Left ventricle myocardium inferior (tissue), 1 donor: ENCODE measurements around the gene CIRBP. TPM values are rescaled to one million over a fixed set of nuclear protein-coding genes. Genes with fewer than 3 reads are reported as not detected.

Source experiments
- DNase-seq: peaks from one replicate; pipeline ENCODE4 v3.0.0-alpha.2; 2020
- H3K27ac ChIP-seq: fragments of 200-600 bp; replicated peaks from 2 replicates; pipeline ENCODE4 v1.8.0; 2021
- H3K27me3 ChIP-seq: fragments of 200-600 bp; 2 replicates; pipeline ENCODE4 v1.8.0; 2021; ENCODE audit warnings: low read depth
- H3K36me3 ChIP-seq: fragments of 200-600 bp; 2 replicates; pipeline ENCODE4 v1.8.0; 2021
- H3K4me1 ChIP-seq: fragments of 200-600 bp; 2 replicates; pipeline ENCODE4 v1.8.0; 2021
- H3K4me3 ChIP-seq: fragments of 200-600 bp; 2 replicates; pipeline ENCODE4 v1.8.0; 2021; ENCODE audit warnings: mild to moderate bottlenecking, moderate library complexity
- H3K9me3 ChIP-seq: fragments of 200-600 bp; replicated peaks from 2 replicates; pipeline ENCODE4 v1.8.0; 2021
- intact Hi-C: fragments of 100-400 bp; cut with micrococcal nuclease; formaldehyde crosslinking; loops from one replicate; pipeline ENCODE4 v1.11.0; 2022
- total RNA-seq: library from RNA; stranded (reverse); fragmentation: NEBNext Ultra II Directional; extraction: Animal tissue kit (Norgen Biotek cat#: 25700); gene quantifications from one replicate; pipeline ENCODE4 v1.2.1, GENCODE V29; 2021
- TF ChIP-seq, protein P1 (sequence below): fragments of 200-600 bp; IDR thresholded peaks from 2 replicates; pipeline ENCODE4 v1.8.0; 2021; ENCODE audit warnings: antibody characterized with exemption, mild to moderate bottlenecking, borderline replicate concordance
- donor health status: DM: no; HTN: yes; CAD: no; lungs with severe emphysema.

The CIRBP gene
- total RNA-seq, 1 donor from 2014 or later, result 229 TPM

DNA sequence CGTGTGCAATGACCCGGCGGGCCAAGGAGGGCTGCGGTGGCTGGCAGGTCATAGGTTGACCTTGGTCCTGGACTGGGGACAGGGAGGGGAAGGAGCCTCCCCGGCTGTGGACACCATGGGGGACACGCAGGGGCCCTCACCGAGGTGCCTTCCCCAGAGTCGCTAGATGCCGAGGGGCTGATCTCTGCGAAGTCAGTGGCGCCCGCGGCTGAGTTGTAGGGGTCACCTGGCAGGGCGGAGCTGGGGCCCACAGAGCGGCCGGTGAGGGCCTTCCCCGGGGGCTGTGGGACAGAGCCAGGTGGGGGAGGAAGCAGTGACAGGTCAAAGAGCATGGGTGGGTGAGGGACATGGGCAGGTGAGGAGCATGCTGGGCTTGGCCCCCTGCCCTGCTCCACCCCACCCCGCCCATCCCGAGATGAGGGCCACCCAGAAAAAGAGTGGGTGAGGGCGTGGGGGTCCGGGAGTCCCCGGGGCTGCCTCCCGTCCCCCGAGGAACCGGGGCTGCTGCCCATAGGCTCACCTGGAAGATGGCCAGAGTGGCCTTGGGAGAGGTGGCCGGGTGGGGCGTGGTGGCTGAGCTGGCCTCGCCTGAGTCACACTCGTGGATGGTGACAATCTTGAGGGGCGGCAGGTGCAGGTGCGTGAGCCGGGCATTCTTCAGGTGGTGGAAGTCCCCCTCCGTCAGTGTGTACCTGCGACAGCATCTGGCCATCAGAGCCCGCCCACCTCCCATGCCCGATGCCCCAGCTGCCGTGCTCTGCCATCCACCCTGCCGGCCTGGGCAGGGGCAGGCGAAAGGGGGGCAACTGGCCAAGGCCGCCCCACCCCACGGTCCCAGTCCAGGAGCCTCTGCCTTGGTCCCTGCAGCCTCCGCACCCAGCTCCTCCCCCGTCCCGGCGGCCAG, 34.8 kb upstream of the CIRBP start:
- TF ChIP-seq, protein P1, sequence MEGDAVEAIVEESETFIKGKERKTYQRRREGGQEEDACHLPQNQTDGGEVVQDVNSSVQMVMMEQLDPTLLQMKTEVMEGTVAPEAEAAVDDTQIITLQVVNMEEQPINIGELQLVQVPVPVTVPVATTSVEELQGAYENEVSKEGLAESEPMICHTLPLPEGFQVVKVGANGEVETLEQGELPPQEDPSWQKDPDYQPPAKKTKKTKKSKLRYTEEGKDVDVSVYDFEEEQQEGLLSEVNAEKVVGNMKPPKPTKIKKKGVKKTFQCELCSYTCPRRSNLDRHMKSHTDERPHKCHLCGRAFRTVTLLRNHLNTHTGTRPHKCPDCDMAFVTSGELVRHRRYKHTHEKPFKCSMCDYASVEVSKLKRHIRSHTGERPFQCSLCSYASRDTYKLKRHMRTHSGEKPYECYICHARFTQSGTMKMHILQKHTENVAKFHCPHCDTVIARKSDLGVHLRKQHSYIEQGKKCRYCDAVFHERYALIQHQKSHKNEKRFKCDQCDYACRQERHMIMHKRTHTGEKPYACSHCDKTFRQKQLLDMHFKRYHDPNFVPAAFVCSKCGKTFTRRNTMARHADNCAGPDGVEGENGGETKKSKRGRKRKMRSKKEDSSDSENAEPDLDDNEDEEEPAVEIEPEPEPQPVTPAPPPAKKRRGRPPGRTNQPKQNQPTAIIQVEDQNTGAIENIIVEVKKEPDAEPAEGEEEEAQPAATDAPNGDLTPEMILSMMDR, result no peak
- no peak for DNase-seq
- intact Hi-C loops, result no loop called here
- Histone ChIP-seq H3K4me3 (no peak overlapping the region), H3K9me3 (no peaks in the 10 kb centered on the region), H3K4me1 (peaks cover 37% of the 10 kb centered on the region), H3K36me3 (no peaks in the 10 kb centered on the region), H3K27me3 (peaks cover 6% of the 10 kb centered on the region), H3K27ac (no peak overlapping the region)

DNA sequence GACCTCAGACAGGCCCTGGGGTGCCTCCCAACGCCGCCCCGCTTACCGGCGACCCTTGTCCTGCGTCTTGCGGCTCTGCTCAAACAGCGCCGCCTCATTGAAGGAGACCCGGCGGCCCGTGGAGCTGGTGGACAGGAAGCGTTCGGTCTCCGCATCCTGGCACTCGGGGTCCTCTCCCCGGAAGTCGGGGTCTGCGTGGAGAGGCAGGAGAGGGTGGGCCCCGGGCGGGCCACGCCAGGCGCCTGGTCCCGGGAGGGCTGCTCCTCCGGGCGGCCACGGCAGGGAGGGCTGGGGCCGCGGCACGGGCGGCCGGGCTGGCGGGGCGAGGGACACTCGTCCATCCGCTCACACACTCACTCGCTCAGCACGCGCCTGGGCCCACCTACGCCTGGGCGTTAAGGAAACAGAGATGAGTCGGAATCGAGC, 34.2 kb upstream of the CIRBP start:
- H3K4me1 ChIP-seq, result peaks cover 44% of the 10 kb centered on the region
- no peak overlapping the region for H3K4me3 ChIP-seq
- H3K36me3 ChIP-seq, result no peaks in the 10 kb centered on the region
- no peak for DNase-seq
- TF ChIP-seq, protein P1, result no peak
- peaks cover 6% of the 10 kb centered on the region for H3K27me3 ChIP-seq
- intact Hi-C loops, result no loop called here
- no peak overlapping the region for H3K27ac ChIP-seq
- no peaks in the 10 kb centered on the region for H3K9me3 ChIP-seq

DNA sequence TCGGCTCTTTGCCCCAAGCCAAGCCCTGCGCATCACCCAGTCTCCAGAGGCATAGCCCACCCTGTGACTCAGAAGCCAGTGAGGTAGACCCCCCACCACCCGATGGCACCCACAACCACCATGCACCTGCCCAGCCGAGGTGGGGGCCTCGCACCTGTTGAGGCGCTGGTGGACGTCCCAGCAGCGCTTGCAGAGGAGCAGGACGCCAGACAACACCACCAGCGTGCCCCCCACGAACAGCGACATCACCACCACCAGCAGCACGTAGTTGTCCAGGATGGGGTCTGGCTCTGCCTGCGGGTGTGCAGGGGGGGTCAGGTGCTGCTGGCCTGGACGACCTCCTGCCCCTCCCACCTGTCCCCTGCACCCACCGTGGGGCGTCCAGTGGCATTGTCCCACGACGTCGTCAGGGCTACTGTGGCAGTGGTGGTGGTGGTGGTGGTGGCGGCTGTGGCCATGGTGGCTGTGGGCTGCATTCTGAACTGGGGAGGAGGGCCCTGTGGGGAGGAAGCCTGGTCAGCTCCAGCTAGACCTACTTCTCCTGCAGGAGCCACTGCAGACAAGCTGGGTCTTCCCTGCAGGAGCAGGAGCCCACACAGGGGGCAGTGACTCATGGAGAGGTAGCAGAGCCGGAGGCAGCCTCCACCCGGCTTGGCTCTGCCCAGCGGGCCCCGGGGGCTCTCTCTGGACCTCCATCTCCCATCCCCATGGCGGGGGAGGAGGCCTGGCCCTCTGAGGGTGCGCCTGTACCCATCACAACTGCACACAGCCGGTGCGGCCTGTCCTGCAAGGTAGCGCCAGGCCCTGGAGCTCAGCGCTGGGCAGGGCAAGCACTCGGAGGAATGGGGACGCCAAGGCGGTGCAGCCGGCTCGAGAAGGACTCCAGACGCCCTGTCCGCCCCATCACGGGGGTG, 33.2 kb upstream of the CIRBP start:
- H3K27ac ChIP-seq, result no peak overlapping the region
- H3K9me3 ChIP-seq, result no peaks in the 10 kb centered on the region
- TF ChIP-seq, protein P1, result no peak
- H3K27me3 ChIP-seq, result peaks cover 6% of the 10 kb centered on the region
- H3K4me1 ChIP-seq, result peaks cover 53% of the 10 kb centered on the region
- H3K36me3 ChIP-seq, result no peaks in the 10 kb centered on the region
- intact Hi-C loops, result no loop called here
- no peak for DNase-seq
- H3K4me3 ChIP-seq, result no peak overlapping the region

DNA sequence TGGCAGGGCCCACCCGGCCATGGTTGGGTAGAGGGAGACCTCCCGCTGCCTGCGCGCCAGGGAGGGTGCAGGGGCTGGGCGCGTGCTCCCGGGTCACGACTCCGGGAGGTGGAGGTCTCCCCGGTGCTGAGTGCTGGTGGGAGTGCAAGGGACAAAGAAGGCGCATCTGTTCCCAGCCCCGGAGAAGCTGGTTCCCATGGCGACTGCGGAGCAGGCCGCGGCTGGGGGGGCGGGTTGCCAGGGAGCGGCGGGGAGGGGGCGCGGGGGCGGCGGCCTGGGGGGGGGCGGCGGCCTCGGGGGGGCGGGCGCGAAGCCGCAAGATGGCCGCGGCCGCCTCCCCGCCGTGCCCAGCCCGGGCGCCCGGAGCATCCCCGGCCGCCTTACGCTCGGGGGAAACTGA, 32.6 kb upstream of the CIRBP start:
- Histone ChIP-seq H3K9me3 (no peaks in the 10 kb centered on the region), H3K27me3 (peaks cover 6% of the 10 kb centered on the region), H3K4me3 (peak overlapping the region; percentile 73), H3K36me3 (no peaks in the 10 kb centered on the region), H3K4me1 (peaks cover 59% of the 10 kb centered on the region), H3K27ac (no peak overlapping the region)
- intact Hi-C loops, result no loop called here
- DNase-seq, result no peak
- TF ChIP-seq, protein P1, result no peak

DNA sequence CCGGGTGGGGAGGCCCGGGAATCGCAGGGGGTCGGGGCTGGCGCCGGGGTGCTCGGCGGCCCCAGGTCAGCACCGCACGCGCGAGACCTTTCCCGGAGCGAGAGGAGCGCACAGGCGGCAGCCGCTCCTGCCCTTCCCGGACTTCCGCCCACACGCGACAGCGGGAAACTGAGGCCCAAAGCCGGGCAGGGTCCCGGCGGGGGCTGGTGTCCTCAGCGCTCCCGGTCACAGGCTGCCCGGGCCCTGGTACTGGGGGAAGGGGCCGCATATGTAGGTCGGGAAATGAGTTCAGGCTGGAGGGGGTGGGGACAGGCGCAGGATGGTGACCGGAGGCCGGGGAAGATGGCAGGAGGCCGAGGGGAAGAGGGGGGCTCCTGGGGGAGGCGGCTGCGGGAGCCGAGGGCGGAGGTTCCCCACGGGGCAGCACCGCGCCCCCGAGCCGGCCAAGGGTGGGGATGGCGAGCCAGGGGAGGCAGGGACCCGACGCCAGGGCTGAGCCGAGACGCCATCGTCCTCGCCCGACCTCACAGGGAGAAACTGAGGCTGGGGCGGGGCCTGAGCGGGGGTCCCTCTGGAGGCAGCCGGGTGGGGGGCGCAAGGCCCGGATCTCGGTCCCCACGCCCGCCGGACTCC, 32.0 kb upstream of the CIRBP start:
- H3K4me1 ChIP-seq, result peaks cover 62% of the 10 kb centered on the region
- intact Hi-C loops, result no loop called here

More for the DNA sequence above, 32.0 kb upstream of the CIRBP start:
- peaks cover 6% of the 10 kb centered on the region for H3K27me3 ChIP-seq
- no peaks in the 10 kb centered on the region for H3K36me3 ChIP-seq
- no peak overlapping the region for H3K27ac ChIP-seq
- DNase-seq, result no peak
- TF ChIP-seq, protein P1, result no peak
- H3K4me3 ChIP-seq, result peak overlapping the region; percentile 73
- no peaks in the 10 kb centered on the region for H3K9me3 ChIP-seq
